Smooth muscle cell (in vitro differentiated cells): Measurements from ENCODE around the gene DPYD. TPM values are rescaled to one million over a fixed set of nuclear protein-coding genes. Genes with fewer than 3 reads are reported as not detected.

Experiments used
- DNase-seq: peaks from one replicate; lab custom pipeline; 2025; ENCODE audit not compliant: unreplicated experiment; lab: John Stamatoyannopoulos, UW
- H2AFZ ChIP-seq: fragments of 200-600 bp; sonication (generic); 2 replicates; pipeline ENCODE4 v1.6.0; 2016; ENCODE audit warnings: antibody characterized with exemption, low read depth, mild to moderate bottlenecking
- H3F3A ChIP-seq: fragments of 200-600 bp; sonication (generic); 2 replicates; pipeline ENCODE4 v1.6.0; 2017; ENCODE audit warnings: antibody characterized with exemption, low read depth
- H3K27ac ChIP-seq: fragments of 200-600 bp; sonication (generic); 2 replicates; pipeline ENCODE4 v1.5.1; 2016; ENCODE audit warnings: low read depth, mild to moderate bottlenecking
- H3K27me3 ChIP-seq: fragments of 200-600 bp; sonication (generic); 2 replicates; pipeline ENCODE4 v1.6.1; 2016; ENCODE audit warnings: low read depth, mild to moderate bottlenecking
- H3K36me3 ChIP-seq: fragments of 200-600 bp; sonication (generic); 2 replicates; pipeline ENCODE4 v1.5.1; 2016; ENCODE audit warnings: low read depth
- H3K4me1 ChIP-seq: fragments of 200-600 bp; sonication (generic); 2 replicates; pipeline ENCODE4 v1.5.1; 2016; ENCODE audit warnings: low read depth
- H3K4me2 ChIP-seq: fragments of 200-600 bp; sonication (generic); 2 replicates; pipeline ENCODE4 v1.6.0; 2016; ENCODE audit warnings: mild to moderate bottlenecking
- H3K4me3 ChIP-seq: fragments of 200-600 bp; sonication (generic); 2 replicates; pipeline ENCODE4 v1.5.1; 2016; ENCODE audit warnings: mild to moderate bottlenecking
- H3K79me2 ChIP-seq: fragments of 200-600 bp; sonication (generic); 2 replicates; pipeline ENCODE4 v1.6.0; 2016; ENCODE audit warnings: low read depth, mild to moderate bottlenecking
- H3K9ac ChIP-seq: fragments of 200-600 bp; sonication (generic); 2 replicates; pipeline ENCODE4 v1.6.0; 2016; ENCODE audit warnings: low read depth
- H3K9me3 ChIP-seq: fragments of 200-600 bp; sonication (generic); replicated peaks from 2 replicates; pipeline ENCODE4 v1.5.1; 2016; ENCODE audit warnings: low read depth
- H4K20me1 ChIP-seq: fragments of 200-600 bp; sonication (generic); 2 replicates; pipeline ENCODE4 v1.6.0; 2016; ENCODE audit warnings: low read depth
- CTCF ChIP-seq: fragments of 200-600 bp; sonication (generic); IDR thresholded peaks from 2 replicates; pipeline ENCODE4 v1.5.1; 2017; ENCODE audit warnings: borderline replicate concordance, mild to moderate bottlenecking, antibody characterized with exemption; ENCODE audit not compliant: insufficient read depth, poor library complexity, severe bottlenecking
- WGBS: methylation state at CpG from one replicate; pipeline ENCODE4 v1.1.7; 2016; ENCODE audit warnings: low lambda C conversion rate; 5-methylcytosine and 5-hydroxymethylcytosine counted together
- polyA plus RNA-seq: library from polyadenylated mRNA; unstranded; fragments of >200 nt; fragmentation: Nextera tagmentation; extraction: Ambion mirVana; gene quantifications from 2 replicates; pipeline ENCODE4 v1.2.1, GENCODE V29; 2016
- total RNA-seq: library from RNA; depleted of rRNA; stranded (reverse); fragments of >200 nt; gene quantifications from 2 replicates; pipeline ENCODE4 v1.2.3, GENCODE V29; 2014

The DPYD gene
- total and polyA plus RNA-seq, 2 experiments from 2014 or later = 1.8 to 2.0 TPM

GRCh38 chr1:97903626-97904025 is 17.2 kb downstream of the DPYD start:
- H3K27ac ChIP-seq = no peak overlapping the region
- no peaks in the 10 kb centered on the region for H4K20me1 ChIP-seq
- H3K4me1 ChIP-seq = no peaks in the 10 kb centered on the region
- H3F3A ChIP-seq = no peaks in the 10 kb centered on the region
- no peaks in the 10 kb centered on the region for H3K79me2 ChIP-seq
- no peak overlapping the region for H2AFZ ChIP-seq
- no peaks in the 10 kb centered on the region for H3K9me3 ChIP-seq
- no peaks in the 10 kb centered on the region for H3K36me3 ChIP-seq
- H3K27me3 ChIP-seq = no peaks in the 10 kb centered on the region
- no peak overlapping the region for H3K4me2 ChIP-seq
- WGBS = 74% methylated on average over 1 of the region's 1 CpG
- TF ChIP-seq CTCF = no peak
- no peak overlapping the region for H3K9ac ChIP-seq
- no peak for DNase-seq
- no peak overlapping the region for H3K4me3 ChIP-seq

GRCh38 chr1:97902067-97902466 is 18.8 kb downstream of the DPYD start:
- H3K27ac ChIP-seq = no peak overlapping the region
- no peaks in the 10 kb centered on the region for H3K27me3 ChIP-seq
- H3K9ac ChIP-seq = no peak overlapping the region
- TF ChIP-seq CTCF = no peak
- DNase-seq = no peak
- H3K9me3 ChIP-seq = no peaks in the 10 kb centered on the region
- H3K36me3 ChIP-seq = no peaks in the 10 kb centered on the region
- no peaks in the 10 kb centered on the region for H3F3A ChIP-seq
- H3K4me2 ChIP-seq = no peak overlapping the region
- H3K4me3 ChIP-seq = no peak overlapping the region
- H3K79me2 ChIP-seq = no peaks in the 10 kb centered on the region
- 78% methylated on average over 2 of the region's 2 CpGs for WGBS
- H2AFZ ChIP-seq = no peak overlapping the region
- H4K20me1 ChIP-seq = no peaks in the 10 kb centered on the region
- no peaks in the 10 kb centered on the region for H3K4me1 ChIP-seq

GRCh38 chr1:97901017-97901658 is 19.7 kb downstream of the DPYD start:
- Histone ChIP-seq H3K4me3 (no peak overlapping the region), H3F3A (no peaks in the 10 kb centered on the region), H3K79me2 (no peaks in the 10 kb centered on the region), H3K27me3 (no peaks in the 10 kb centered on the region), H3K4me1 (no peaks in the 10 kb centered on the region), H2AFZ (no peak overlapping the region), H3K36me3 (no peaks in the 10 kb centered on the region), H3K4me2 (peak overlapping the region; percentile 20), H3K27ac (no peak overlapping the region), H3K9me3 (no peaks in the 10 kb centered on the region), H4K20me1 (no peaks in the 10 kb centered on the region), H3K9ac (no peak overlapping the region)
- no peak for TF ChIP-seq CTCF
- DNase-seq = no peak
- 89% methylated on average over 2 of the region's 2 CpGs for WGBS

GRCh38 chr1:97898948-97899347 is 21.9 kb downstream of the DPYD start:
- TF ChIP-seq CTCF = no peak
- Histone ChIP-seq H3F3A (no peaks in the 10 kb centered on the region), H3K27me3 (no peaks in the 10 kb centered on the region), H2AFZ (no peak overlapping the region), H3K9me3 (no peaks in the 10 kb centered on the region), H3K4me2 (no peak overlapping the region), H4K20me1 (no peaks in the 10 kb centered on the region), H3K9ac (no peak overlapping the region), H3K36me3 (no peaks in the 10 kb centered on the region), H3K4me3 (no peak overlapping the region), H3K27ac (no peak overlapping the region), H3K79me2 (no peaks in the 10 kb centered on the region), H3K4me1 (no peaks in the 10 kb centered on the region)
- no peak for DNase-seq
- WGBS = 80% methylated on average over 3 of the region's 3 CpGs
